HG02610 (cell line): Measurements from ENCODE around the gene CALD1.
A peak's percentile ranks its signal among the peaks of the same experiment; 100 is the strongest.

ENCODE experiments used
- ATAC-seq: cut with Tn5 transposase; IDR thresholded peaks from one replicate; pipeline ENCODE4 v1.9.1; 2021; ENCODE audit warnings: mild to moderate bottlenecking, moderate library complexity; ENCODE audit not compliant: unreplicated experiment

CALD1 gene

DNA sequence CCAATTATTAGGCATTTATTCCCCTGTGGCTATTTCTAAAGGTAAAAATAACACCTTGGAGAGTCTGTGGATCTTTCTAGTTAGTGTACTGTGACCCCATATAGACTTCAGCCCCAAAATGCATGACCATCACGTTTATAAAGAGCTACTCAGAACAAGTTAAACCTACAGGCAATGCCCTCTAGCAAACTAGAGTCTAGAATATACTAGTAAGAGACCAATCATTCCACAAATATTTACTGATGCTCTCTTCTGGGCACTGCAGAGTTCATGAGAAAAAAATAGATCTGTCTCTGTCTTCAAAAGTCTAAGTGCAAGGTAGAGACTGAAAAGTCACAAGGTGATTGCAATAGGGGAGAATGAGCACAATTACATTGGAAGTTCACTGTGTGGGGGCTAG, 20.5 kb upstream of the CALD1 start:
- ATAC-seq: no peak

DNA sequence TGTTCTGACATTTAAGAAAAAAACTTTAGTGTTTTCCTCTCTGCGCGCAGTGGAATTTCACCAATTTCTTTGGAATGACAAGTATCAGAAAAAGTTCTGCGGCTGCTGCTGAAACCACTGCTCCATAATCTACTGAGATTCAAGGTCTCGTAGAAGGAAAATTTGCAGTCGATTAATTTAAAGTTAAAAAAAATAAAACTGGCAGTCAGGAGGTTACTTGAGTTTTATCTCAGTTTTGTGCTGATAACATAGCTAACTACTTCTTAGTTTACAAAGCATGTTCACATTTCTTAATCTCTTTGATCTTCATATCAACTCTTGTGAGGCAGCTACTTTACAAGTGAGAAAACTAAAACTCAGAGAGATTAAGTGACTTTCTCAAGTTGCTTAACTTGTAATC, 18.2 kb upstream of the CALD1 start:
- ATAC-seq: no peak

DNA sequence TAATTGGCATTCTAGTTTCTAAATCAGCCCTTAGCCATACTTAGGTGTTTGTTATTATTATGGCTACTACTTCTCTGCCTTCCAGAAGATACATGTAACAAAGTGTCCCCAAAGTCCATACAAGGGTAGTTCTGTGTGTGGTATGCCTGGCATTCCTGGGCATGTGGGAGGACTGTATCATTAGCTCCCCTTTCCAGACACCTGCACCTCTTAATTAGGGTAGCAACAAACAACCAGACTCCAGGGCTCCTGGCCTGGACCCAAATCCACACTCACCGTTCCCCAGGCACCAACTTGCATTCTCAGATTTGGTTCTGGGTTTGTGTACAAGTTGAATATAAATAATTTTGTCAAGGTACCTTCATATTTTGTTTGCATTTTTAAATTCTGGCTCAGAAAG, 15.5 kb upstream of the CALD1 start:
- no peak for ATAC-seq

DNA sequence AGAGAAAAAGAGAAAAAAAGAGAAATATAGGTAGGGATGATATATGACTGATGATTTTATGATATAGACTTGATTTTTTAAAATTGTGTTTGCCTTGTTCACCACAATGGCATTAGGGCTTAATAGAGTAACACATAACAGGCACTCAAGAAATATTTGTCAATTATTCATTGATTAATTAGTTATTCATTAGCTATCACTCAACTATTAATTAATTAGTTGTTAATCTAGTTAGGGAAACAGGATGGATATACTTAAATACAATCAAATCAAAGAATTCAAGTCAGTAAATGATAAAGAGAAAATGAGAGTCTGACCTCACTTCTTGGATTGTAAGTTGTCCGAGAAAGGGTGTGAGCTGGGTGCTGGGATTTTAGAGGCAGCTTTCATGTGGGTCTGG, 15.1 kb upstream of the CALD1 start:
- no peak for ATAC-seq

DNA sequence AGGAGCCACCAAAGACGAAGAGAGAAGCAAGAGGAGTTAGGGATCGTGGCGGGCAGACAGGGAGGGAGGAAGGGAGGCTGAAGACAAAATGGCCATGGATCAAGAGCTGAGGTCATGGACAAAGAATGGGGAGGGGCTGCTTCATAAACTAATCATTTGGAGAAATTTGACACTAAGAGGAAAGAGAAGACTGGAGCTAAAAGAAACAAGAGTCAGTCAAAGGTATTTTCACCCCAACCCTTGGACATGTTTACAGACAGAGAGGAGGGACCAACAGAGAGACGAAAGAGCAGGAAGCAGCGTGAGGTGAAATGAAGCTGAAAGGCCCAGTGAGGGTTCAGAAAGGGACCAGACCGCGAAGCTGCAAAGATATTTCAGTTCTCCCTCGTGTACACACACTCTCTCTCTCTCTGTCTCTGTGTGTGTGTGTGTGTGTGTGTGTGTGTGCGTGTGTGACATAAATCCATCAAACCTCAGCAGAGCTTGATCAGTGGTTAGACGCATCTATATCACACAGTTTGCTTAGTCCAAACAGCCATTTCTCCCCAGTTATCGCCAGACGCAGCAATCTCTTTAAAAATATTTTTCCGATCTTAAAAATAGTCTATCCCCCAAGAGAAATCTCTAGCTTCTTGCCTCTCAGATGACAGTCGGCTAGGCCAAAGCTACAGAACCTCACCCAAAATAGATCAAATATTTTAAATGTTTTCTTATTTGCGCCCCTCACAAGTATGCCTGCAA, 12.5 kb upstream of the CALD1 start:
- peak; percentile 79 for ATAC-seq

DNA sequence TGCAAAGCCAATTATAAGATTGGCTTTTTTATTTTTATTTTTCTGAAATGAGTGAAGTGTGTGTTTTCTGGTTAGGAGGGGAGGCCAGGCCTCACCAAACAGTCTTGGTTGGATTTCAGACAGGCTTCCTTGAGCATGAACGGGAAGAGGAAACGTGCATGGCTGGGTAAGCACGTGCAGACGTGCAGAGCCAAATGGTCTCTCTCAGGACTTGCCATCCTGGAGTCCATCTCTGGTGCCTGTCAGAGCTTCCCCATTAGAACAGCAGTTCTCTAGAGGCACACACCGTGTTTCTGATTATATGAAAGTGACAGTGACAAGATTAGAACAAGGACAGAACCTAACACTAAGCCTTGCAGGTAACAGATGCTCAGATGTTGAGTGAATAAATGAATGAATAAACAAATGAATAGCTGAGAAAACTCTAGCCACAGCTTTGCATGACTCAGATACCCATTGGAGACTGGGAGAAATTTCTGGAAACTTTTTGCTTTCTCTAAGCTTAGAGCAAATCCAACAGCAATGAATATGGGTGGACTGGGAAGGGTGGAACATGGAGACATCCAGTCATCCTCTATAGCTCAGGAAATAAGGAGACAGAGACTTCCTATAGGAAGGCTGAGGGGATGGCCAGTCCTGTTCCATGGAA, 11.8 kb upstream of the CALD1 start:
- ATAC-seq: peak; percentile 39

DNA sequence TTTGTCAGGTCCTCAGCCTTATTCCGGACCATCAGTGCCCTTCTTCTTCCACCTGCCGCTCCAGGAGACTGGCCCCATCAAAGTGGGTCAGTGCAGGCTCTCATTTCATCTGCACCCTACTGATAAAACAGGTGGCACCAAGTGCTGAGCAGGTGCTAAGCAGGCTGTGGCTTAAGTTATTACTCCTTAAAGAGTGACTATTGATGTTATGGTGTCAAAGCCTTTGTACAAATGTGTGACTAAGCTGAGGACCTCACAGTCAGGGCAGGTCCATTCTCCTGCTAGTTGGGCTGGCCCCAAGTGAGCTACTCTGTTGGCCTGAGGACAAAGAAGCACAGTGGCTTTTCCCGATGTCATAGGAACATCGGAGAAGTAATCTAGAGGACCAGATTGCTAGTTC, 11.2 kb upstream of the CALD1 start:
- no peak for ATAC-seq

DNA sequence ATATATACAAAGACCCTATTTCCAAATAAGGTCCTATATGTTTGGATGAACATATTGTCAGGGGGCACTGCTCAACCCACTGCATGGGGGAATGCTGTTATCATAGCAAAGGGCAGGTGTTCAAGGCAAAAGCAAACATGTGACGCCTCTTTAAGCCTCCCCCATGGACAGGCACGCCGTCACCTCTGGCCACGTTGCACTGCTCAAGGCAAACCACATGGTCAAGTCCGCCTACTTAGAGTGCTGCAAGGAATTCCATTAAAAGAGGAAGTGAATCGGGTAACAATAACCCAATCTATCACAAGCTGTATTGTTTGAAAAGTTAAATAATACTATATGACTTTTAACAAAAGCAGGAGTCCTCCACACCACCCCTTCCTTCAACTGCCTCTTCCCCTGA, 8.8 kb upstream of the CALD1 start:
- no peak for ATAC-seq

DNA sequence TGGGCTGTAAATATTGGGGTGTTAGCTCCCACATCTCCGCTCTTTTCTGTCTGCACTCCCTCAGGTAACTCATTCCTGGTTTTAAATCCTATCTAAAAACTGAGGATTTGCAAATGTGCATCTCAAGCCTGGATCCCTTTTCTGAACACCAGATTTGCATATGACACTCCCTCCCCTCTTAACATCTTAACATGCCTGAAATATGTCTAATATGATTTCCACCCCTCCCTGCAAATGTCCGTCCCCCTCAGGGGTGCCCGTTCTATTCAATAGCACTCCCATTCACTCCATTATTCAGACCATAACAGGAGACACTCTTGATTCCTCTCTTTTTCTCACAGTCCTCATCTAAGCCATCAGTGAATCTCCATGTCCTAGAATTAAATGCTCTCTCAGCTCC, 8.3 kb upstream of the CALD1 start:
- no peak for ATAC-seq

DNA sequence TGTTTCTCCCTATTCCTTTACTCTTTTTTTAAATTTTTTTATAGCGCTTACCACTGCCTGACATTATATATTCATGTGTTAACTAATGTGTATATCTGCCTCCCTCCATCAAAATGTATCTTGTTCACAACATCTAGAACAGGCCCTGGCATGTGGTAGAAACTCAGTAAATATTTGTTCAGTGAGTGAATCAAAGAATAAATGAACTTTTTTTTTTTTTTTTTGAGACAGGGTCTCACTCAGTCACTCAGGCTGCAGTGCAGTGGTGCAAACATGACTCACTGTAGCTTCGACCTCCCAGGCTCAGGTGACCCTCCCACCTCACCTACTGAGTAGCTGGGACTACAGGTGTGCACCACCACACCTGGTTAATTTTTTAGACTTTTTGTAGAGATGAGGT, 7.5 kb upstream of the CALD1 start:
- ATAC-seq: no peak

DNA sequence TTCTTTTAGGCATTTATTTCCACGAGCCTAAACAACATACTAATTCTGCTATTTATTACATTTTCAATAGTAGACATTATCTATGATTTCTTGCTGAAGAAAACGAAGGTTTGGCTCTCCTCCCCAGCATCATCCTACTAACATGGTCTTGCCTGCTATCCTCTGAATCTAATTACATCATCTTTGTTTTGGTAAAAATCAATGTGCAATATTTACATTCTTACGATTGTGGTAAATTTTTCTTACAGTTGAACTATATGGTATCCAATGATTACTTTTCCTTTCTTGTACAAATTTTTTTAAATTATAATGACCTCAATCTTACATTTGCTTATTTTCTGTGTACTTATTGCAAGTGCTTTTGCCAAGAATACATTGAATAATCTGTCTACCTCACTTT, 7.0 kb upstream of the CALD1 start:
- ATAC-seq: no peak

DNA sequence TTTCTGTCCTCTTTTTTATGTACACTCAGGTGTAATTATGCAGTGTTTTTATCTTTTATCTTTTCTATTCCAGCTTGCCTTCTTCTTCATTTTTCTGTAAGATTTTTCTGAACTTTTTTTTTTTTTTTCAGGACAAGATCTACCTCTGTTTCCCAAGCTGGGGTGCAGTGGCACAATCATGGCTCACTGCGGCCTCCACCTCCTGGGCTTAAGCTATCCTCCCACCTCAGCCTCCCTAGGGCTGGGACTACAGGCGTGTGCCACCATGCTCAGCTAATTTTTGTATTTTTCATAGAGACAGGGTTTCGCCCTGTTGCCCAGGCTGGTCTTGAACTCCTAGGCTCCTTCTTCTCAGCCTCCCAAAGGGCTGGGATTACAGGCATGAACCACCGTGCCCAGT, 6.3 kb upstream of the CALD1 start:
- ATAC-seq: no peak

DNA sequence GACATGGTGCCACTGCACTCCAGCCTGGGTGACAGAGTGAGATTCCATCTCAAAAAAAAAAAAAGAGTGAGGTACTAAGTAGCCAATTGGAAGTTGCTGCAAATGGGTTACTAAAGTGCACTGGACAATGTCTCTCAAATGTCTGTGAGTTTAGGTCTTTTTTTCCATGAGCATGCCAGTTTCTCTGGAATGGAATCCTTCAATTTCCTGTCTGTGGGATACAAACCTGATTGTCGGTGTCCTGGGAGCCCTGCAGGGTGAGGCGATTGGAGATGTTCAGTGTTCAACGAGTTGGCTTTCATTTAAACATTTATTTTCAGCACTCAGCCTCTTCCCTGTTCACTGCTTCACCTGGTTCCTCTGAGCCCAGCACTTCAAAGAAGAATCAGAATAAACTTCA, 5.3 kb upstream of the CALD1 start:
- no peak for ATAC-seq

DNA sequence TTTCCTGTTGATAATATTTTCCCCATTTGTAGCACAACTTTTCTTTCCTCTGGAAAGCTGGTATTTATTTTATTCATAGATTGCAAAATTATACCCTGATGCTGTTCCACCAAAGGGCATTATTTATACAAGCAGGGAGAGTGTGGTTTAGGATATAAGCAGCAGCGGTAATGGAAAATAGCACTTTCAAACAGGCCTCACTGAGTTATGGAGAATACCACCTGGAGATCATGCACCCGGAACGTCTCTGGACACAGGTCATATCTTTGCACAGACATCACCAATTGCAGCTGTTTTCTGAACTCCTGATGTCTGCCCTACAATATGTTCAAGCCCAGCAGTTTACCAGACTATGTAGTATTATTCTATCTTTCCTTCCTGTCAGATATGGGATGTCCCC, 2.0 kb upstream of the CALD1 start:
- ATAC-seq: no peak

DNA sequence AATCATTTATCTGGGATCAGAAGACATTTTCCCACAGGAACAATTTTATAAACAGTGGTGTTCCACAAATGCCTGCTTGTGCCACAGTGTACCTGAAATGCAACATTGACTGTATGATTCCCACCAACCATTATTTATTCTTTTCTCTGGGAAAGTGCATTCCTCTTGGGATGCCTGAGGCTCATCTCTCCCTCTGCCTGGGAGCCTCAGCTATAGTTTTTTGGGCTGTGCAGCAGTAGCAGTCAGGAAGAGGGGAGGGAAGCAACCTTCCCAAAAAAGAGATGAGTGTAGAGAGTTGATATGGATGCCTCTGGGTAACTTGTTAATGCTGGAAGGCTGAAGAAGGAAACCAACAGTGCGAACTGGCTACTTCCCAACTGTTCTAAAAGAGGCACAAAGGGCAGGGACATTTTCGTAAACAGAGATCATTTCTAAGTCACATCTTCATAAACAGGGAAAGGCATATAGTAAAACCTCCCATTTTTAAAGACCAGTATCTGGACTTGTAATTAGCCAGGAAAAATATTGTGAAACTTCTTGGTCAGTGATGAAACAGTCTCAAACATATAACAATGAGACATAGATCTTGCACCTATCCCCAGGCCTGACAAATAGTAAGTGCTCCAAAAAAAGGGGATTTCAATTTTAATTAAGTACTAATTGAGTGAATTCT, 1.4 kb upstream of the CALD1 start:
- ATAC-seq: no peak

DNA sequence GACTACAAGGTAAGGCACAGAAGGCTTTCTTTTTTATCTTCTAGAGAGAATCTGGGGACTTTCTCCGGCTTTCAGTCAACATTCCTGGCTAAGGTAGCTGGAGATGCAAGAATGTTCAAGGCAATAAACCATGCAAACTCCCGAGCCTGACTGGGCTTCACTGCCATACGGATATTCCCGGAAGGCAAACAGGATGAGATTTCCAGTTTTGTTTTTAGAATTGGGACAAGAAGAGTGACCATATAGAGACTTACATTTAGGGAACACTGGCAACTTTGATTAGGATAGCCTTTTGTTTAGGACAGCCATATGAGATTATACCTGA, 269 bp downstream of the CALD1 start:
- ATAC-seq: no peak

DNA sequence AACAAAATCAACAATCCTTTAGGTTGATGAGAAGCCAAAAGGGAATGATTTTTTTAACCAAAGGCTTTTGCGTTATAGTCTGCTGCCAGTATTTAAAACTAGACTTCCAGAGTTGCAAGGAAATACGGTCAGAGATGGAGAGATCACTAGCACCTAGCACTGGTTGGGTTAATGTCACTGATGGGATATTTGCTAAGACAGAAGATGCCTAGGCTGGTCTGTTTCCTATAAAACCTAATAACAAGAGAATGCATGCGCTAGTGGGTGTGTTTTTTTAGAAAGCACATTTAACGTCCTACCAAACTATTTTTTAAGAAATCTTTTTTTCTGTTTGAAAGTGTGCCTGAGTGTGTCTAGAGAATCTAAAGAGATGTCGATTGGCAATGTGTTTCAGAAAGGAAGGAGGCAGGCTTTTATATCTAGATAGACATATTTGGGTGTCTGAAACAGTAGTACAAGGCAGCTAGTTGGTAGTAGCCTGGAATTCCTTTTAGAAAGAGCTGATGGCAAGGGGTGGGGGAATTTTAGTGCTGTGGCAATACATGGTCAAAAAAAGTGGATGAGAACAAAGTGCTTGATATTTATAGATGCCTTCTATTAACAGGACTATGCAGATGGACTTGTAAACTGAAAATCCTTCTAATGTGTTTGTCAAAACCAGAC, 863 bp downstream of the CALD1 start:
- ATAC-seq: no peak

DNA sequence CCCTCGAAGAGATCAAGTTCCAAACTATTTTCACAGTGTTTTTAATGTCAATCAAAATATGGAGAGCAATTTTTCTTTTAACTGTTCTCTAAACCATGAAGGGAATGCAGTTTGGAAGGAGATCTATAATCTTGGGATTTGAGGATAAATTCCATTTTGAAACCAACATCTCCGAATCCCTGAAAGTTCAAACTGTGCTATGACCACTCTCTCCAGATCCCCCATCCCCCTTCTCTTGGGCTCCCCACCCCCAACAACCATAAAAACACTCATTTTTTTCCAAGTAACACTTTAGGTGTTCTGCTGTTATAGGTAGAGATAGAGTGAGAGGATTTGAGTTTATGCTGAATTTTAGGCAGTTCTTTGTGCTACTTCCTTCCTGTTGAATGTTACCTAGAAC, 1.7 kb downstream of the CALD1 start:
- no peak for ATAC-seq

DNA sequence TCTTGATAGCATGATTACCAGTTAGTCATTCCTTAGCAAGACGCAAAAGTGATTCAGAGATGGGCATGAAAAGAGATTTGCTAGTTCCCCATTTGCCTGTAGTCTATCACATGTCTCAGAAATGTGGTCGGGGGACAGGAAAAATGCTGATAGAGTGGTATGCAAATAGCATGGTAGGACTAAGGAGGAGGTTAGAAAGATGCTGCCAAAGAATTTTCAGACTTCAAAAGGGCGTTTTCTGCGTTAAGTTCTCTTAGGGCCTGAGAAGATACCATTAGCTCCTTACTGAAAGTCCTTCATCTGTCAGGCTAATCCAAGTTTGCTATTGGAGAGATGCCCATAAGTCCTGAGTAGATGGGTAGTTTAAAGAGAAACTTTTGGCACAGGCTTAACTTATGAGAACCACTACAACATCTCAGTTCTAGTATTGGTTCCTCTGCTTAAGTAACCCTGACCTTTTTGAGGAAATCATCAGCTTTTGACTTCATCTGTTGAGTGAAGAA, 2.7 kb downstream of the CALD1 start:
- peak; percentile 78 for ATAC-seq

DNA sequence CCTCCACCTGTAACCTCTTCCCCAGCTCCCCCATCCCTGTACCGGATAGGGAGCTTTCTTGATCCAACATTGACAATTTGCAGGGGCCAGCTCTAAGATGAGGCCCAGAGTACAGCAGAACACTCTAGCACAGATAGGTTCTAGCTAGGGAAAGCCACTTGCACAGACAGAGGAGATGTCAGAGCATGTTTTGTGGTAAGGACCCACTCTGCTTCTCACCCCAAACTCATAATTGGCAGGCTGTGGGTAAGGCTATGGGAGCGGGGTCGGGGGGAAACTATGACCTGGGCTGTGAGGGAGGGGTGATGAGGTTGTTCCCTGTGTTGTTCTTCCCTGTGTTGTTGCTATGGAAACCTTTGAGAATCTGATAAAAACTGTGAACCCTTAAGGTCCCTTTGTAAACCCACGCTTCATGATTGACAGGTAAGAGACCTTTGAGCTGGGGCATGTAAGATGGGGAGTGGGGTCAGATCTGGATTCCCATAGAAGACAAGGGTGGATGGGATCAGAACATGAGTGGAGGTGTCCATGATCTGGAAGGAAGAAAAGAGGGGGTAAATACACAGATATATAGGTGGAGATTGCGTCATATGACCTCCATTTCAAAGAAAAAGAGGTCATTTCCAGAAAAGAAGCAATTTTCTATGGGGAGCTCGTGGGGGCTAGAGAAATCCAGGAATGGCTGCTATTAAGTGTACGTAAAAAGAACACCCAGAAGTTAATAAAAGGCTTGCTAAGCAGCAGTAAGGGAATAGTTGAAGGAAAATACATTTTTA, 4.0 kb downstream of the CALD1 start:
- ATAC-seq: no peak
